OCI-LY1 (cell line): ENCODE data around the gene NBEA.

Source experiments
- H2AFZ ChIP-seq: fragments of 200-600 bp; sonication (generic), shearing (Covaris generic); 2 replicates; pipeline ENCODE4 v1.6.0; 2014; ENCODE audit warnings: antibody characterized with exemption, mild to moderate bottlenecking, low read length
- H3F3A ChIP-seq: fragments of 200-600 bp; sonication (generic), shearing (Covaris generic); 2 replicates; pipeline ENCODE4 v1.6.0; 2014; ENCODE audit warnings: mild to moderate bottlenecking, antibody characterized with exemption, low read length, moderate library complexity; ENCODE audit not compliant: insufficient read depth
- H3K27ac ChIP-seq: fragments of 200-600 bp; sonication (generic); 2 replicates; pipeline ENCODE4 v1.5.1; 2014; ENCODE audit warnings: low read length, mixed run types, mild to moderate bottlenecking, low read depth; ENCODE audit not compliant: poor library complexity, severe bottlenecking
- H3K27me3 ChIP-seq: fragments of 200-600 bp; sonication (generic); 2 replicates; pipeline ENCODE4 v1.6.0; 2014; ENCODE audit warnings: antibody characterized with exemption, mild to moderate bottlenecking, low read length, moderate library complexity; ENCODE audit not compliant: insufficient read depth
- H3K36me3 ChIP-seq: fragments of 200-600 bp; sonication (generic); 2 replicates; pipeline ENCODE4 v1.6.1; 2014; ENCODE audit warnings: mild to moderate bottlenecking, antibody characterized with exemption, low read length, moderate library complexity, mixed read lengths; ENCODE audit not compliant: insufficient read depth
- H3K4me1 ChIP-seq: fragments of 200-600 bp; sonication (generic); 2 replicates; pipeline ENCODE4 v1.5.1; 2014; ENCODE audit warnings: mild to moderate bottlenecking, low read length, moderate library complexity; ENCODE audit not compliant: insufficient read depth, severe bottlenecking
- H3K4me2 ChIP-seq: fragments of 200-600 bp; sonication (generic), shearing (Covaris generic); 2 replicates; pipeline ENCODE4 v1.6.1; 2014; ENCODE audit warnings: low read length
- H3K4me3 ChIP-seq: fragments of 200-600 bp; sonication (generic); 2 replicates; pipeline ENCODE4 v1.5.1; 2014; ENCODE audit warnings: low read length, low read depth, mild to moderate bottlenecking, mixed read lengths; ENCODE audit not compliant: poor library complexity, severe bottlenecking
- H3K79me2 ChIP-seq: fragments of 200-600 bp; shearing (Covaris generic); 2 replicates; pipeline ENCODE4 v1.6.1; 2016; ENCODE audit warnings: mixed run types, low read length, mixed read lengths; ENCODE audit not compliant: insufficient read depth
- H3K9ac ChIP-seq: fragments of 200-600 bp; sonication (generic), shearing (Covaris generic); 2 replicates; pipeline ENCODE4 v1.6.1; 2014; ENCODE audit warnings: mild to moderate bottlenecking, low read length, mixed read lengths
- H3K9me2 ChIP-seq: fragments of 200-600 bp; sonication (generic), shearing (Covaris generic); 2 replicates; pipeline ENCODE4 v1.6.1; 2014; ENCODE audit warnings: low read depth, mild to moderate bottlenecking, low read length, mixed read lengths
- H3K9me3 ChIP-seq: fragments of 200-600 bp; shearing (Covaris generic); 2 replicates; pipeline ENCODE4 v1.6.1; 2014; ENCODE audit warnings: low read length, mixed read lengths
- H4K20me1 ChIP-seq: fragments of 200-600 bp; sonication (generic), shearing (Covaris generic); 2 replicates; pipeline ENCODE4 v1.6.0; 2016; ENCODE audit warnings: mild to moderate bottlenecking, low read length; ENCODE audit not compliant: insufficient read depth
- CTCF ChIP-seq: fragments of 200-600 bp; sonication (generic), shearing (Covaris generic); IDR thresholded peaks from 2 replicates; pipeline ENCODE4 v1.5.1; 2017; ENCODE audit warnings: mild to moderate bottlenecking, antibody characterized with exemption, low read length, moderate library complexity, mixed read lengths
- EZH2 ChIP-seq: fragments of 200-600 bp; sonication (generic), shearing (Covaris generic); IDR thresholded peaks from 2 replicates; pipeline ENCODE4 v1.8.0; 2017; ENCODE audit warnings: borderline replicate concordance, mixed run types, mild to moderate bottlenecking, antibody characterized with exemption, low read length, moderate library complexity, mixed read lengths

The NBEA gene

GRCh38 chr13:35140831-35141230, 198.8 kb downstream of the NBEA start:
- no peaks in the 10 kb centered on the region for H3F3A ChIP-seq
- H3K27me3 ChIP-seq: no peaks in the 10 kb centered on the region
- H3K9ac ChIP-seq: no peak overlapping the region
- H3K4me2 ChIP-seq: no peak overlapping the region
- H3K36me3 ChIP-seq: no peaks in the 10 kb centered on the region; the same call in 1 of the 2 replicates
- H3K9me3 ChIP-seq: no peaks in the 10 kb centered on the region
- H3K79me2 ChIP-seq: no peaks in the 10 kb centered on the region
- no peak overlapping the region for H3K4me3 ChIP-seq
- no peaks in the 10 kb centered on the region for H4K20me1 ChIP-seq
- no peaks in the 10 kb centered on the region for H3K9me2 ChIP-seq
- H3K4me1 ChIP-seq: no peaks in the 10 kb centered on the region
- no peak overlapping the region for H2AFZ ChIP-seq
- H3K27ac ChIP-seq: no peak overlapping the region
- TF ChIP-seq CTCF (no peak), EZH2 (no peak)

DNA sequence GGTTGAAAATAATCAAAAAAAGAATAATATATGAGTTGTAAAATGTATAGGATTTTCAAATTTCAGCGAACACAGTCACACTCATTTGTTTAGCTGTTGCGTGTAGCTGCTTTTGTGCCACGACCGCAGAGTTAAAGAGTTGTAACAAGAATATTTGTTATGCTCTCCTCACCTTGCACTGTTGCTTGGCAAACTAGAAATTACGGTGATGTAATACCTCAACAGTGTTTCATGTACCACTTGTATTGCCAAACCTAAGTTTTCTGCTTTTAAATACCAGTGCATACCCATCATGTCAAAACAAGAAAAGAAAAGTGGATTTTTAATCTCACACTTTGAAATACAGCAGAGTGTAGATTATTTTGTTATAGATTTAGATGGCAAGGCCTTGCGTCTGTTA, 201.1 kb downstream of the NBEA start:
- no peaks in the 10 kb centered on the region for H3K9me3 ChIP-seq
- no peaks in the 10 kb centered on the region for H3K79me2 ChIP-seq
- H3K9me2 ChIP-seq: no peaks in the 10 kb centered on the region
- no peak overlapping the region for H3K9ac ChIP-seq
- no peaks in the 10 kb centered on the region; the same call in 1 of the 2 replicates for H3K36me3 ChIP-seq
- no peaks in the 10 kb centered on the region for H4K20me1 ChIP-seq
- H3F3A ChIP-seq: no peaks in the 10 kb centered on the region
- H3K4me1 ChIP-seq: no peaks in the 10 kb centered on the region
- H3K4me2 ChIP-seq: no peak overlapping the region
- no peak overlapping the region for H3K4me3 ChIP-seq
- H3K27ac ChIP-seq: no peak overlapping the region
- no peak overlapping the region for H2AFZ ChIP-seq
- no peaks in the 10 kb centered on the region for H3K27me3 ChIP-seq
- no peak for TF ChIP-seq EZH2
- TF ChIP-seq CTCF: no peak

DNA sequence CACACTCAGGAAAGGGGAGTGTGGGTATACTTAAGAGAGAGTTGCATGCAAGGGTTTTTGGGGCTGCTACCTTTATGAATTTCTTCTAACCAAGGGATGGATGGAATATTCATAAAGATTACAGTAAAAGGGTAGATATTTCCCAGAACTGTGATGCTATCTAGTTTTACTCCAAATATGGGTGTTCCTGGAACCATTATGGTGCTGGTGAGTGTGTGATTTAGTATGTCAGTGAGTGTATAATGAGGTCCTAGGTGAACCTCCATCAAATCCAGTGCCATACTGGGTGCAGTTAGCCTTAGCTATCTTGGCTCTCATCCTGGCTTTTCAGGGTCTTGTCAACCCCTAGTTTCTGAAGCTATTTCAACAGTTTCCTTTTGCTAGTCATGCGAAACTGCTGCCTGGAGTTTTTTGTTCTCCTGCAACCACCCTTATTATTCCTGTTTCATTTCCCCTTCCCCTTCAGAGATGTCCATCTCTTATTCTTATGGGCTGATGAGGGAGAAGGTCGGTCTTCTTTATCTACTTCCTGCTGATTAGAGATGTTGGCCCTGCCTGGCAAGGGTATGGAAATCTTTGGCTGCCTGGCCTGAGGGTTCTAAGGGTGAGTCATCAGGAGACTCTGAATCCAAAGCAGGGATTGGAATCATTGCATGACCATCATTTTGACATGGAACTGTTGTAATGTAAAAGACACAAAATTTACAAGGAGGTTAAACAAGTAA, 202.3 kb downstream of the NBEA start:
- Histone ChIP-seq H3K4me3 (no peak overlapping the region), H3F3A (no peaks in the 10 kb centered on the region), H3K9ac (no peak overlapping the region), H3K27me3 (no peaks in the 10 kb centered on the region), H3K79me2 (no peaks in the 10 kb centered on the region), H3K27ac (no peak overlapping the region), H3K9me2 (no peaks in the 10 kb centered on the region), H3K9me3 (no peaks in the 10 kb centered on the region), H3K4me2 (no peak overlapping the region), H2AFZ (no peak overlapping the region), H4K20me1 (no peaks in the 10 kb centered on the region), H3K4me1 (no peaks in the 10 kb centered on the region), H3K36me3 (no peaks in the 10 kb centered on the region; the same call in 1 of the 2 replicates)
- TF ChIP-seq EZH2 (no peak), CTCF (no peak)
